GM21528 (cell line): ENCODE data around the gene MYT1.

Experiments used
- ATAC-seq: cut with Tn5 transposase; IDR thresholded peaks from one replicate; pipeline ENCODE4 v1.9.1; 2021; ENCODE audit warnings: mild to moderate bottlenecking, moderate library complexity; ENCODE audit not compliant: unreplicated experiment, low FRiP score

Gene MYT1

DNA sequence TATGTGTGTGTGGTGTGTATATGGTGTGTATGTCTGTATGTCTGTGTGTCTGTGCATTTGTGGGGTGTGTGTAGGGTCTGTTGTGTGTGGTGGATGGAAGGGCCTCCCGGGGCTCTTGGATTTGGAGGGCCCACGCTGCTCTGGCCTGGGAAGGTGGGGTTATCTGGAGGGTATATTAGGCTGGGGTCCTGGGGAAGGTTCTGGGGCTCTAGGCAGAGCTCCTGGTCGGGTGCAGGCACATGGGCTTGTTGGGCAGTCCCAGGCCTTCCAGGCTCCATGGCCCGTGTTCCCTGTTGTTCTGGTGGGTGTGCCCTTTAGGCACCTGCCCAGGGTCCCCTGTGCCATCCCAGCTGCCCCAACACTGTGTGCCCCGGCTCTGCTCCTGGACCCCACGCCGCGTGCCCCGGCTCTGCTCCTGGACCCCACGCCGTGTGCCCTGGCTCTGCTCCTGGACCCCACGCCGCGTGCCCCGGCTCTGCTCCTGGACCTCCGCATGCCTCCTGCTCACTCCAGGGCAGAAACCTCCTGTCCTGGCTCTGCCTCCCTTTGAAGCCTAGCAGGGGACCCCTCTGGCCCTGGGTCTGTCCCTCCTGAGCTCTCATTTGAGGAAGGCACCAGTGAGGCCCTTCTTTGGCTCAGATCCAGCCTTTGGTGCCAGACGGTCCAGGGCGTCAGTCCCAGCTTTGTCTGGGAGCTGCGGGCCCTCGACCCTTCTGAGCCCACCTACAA, 10.2 kb upstream of the MYT1 start:
- no peak for ATAC-seq

DNA sequence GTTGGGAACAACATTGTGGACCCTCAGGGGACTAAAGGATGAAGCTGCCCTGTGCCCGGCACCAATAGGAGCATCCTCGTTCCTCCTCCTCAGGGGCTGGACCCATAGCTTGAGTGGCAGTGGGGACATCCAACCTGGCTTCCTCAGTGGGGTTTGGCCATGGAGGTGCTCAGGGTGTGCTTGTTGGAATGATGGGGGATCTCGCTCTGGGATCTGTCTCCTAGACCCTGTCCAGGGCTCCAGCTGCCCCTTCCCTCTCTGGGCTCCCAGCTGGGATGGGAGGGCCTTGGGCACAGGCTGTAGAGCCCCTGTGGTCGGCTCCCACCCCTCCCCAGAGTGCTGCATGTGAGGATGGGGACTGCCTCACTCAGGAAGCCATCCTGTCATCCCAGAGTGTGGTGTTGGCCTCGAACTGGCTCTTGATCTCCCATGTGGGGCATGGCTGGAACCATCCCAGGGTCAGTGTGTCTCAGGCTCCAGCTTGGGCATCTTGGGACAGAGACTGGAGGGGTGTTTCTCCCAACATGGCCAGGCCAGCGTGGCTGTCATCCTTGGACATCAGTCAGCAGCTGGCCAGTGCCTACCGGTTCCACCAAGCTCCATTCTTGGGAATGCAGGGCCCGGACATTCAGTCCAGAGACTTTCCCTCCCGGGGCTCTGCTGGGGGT, 9.5 kb upstream of the MYT1 start:
- ATAC-seq, result no peak

DNA sequence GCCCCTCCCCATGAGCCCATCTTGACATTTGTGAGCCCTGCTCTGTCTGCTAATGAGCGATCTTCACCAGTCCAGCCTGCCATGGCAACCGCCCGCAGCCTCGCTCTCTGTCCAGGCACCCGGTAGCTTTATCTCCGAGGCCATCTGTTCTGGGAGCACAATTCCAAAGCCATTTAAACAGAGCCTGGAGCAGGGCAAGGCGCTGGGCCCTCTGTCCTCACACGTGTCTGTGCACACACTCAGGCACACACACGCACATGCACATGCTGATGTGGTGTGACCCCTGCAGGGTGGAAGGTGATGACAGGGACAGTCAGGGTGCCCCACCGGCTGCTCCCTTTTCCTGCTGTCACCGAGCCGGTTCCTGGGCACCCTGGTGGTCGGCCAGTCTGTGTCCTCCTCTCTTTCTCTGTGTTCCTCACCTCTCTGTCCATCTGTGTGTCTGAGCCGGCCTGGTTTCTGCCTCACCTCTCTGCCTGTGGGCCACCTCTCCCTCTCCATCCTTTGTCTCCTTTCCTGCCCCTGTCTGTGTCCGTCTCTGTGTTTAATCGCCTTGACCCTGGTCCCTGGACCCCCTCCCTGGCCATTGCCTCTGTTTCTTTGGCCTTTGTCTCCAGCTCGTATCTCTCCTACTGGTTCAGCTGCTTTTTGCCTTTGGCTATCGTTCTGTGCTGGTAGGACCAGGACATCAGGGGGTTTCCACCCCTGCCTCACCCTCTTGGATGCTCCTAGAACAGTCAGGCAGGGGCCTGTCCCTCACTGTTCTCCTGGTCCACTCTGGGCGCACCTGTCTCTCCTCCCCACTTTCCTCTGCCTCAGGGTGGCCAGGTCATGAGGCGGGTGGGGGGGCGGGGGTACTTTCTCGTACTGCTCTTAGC, 8.8 kb upstream of the MYT1 start:
- ATAC-seq, result no peak

DNA sequence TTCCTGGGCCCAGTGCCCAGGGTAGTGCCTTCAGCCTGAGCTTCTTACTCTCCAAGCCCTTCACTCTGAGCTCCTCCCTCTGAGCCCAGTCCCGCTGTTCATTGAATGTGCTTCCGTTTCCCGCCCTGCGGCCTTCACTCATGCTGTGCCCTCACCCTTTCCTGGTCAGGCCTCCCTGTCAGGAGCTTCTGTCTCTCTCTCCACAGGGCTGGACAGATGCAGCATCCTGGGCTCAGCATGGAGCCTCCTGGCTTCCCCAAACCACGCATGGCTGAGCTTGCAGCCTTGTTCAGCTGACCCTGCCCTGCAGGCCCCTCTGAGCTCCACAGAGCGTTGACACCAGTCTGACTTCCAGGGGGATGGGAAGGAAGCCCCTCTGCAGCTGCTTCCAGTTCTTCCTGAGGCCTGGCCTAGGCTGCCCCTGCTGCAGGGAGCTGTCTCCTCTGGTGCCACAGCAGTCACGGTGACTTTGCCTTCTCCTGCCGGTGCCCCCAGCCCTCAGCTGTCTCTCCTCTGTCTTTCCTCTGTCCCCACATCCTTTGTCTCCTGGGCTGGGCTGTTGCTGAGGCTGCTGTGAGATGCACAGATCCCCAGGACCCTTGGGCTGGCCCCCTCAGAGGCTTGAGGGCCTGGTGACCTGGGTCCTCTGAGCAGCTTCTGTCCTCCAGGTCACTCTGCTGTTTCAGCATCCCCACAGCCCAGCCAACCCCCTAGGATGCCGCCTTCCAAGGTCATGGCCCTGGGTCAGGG, 7.9 kb upstream of the MYT1 start:
- ATAC-seq, result no peak

DNA sequence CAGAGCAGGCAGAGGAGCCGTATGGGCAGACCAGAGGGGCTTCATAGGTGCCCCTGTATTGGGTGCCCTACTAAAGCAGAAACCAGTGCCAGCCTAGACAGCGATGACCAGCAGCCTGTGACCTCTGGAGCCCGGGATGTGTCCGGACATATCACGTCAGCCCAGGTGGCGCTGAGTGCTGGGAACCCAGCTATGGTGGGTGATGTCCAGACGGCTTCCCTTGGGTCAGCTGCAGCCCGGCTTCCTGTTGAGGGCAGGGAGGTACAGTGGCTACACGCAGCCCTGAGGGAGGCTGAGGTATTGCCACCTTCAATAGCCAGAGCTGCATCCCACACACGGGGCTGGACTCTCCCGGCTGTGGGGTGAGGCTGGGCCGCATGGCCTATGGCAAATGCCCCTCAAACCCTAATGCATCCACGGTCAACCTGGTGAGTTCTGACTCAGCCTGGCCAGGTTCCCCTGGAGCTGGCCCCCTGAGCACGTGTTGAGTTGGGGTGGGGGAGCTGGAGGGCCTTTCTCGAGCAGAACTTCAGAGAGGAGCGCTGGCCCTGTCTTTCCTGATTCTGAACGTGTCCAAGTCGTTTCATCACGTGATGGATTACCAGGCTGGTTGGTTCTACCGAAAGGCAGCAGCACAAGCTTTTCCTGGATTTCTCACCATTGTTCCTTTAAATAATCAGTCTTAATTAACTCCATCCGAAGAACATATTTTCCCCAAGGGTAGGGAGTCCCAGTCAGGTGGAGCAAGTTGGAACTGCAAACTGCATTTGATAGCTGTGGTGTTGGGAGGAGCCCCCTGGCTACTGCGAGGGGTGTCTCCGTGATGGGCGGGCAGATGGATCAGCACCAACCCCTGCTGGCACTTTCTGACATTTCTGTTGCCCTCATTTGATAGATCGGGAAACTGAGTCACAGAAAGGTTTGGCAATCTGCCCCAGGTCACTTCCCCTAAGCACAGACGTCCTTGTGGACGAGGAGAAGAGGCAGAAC, 7.1 kb upstream of the MYT1 start:
- no peak for ATAC-seq

DNA sequence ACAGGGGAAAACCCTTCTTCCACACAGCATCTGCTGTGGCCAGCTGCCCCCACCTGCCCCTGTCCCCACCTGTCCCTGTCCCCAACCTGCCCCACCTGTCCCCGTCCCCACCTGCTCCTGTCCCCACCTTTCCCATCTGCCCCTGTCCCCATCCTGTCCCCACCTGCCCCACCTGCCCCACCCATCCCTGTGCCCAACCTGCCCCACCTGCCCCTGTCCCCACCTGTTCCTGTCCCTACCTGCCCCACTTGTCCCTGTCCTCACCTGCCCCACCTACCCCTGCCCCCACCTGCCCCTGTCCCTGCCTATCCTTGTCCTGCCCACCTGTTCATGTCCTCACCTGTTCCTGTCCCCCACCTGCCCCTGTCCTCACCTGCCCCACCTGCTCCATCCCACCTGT, 6.4 kb upstream of the MYT1 start:
- ATAC-seq, result no peak

DNA sequence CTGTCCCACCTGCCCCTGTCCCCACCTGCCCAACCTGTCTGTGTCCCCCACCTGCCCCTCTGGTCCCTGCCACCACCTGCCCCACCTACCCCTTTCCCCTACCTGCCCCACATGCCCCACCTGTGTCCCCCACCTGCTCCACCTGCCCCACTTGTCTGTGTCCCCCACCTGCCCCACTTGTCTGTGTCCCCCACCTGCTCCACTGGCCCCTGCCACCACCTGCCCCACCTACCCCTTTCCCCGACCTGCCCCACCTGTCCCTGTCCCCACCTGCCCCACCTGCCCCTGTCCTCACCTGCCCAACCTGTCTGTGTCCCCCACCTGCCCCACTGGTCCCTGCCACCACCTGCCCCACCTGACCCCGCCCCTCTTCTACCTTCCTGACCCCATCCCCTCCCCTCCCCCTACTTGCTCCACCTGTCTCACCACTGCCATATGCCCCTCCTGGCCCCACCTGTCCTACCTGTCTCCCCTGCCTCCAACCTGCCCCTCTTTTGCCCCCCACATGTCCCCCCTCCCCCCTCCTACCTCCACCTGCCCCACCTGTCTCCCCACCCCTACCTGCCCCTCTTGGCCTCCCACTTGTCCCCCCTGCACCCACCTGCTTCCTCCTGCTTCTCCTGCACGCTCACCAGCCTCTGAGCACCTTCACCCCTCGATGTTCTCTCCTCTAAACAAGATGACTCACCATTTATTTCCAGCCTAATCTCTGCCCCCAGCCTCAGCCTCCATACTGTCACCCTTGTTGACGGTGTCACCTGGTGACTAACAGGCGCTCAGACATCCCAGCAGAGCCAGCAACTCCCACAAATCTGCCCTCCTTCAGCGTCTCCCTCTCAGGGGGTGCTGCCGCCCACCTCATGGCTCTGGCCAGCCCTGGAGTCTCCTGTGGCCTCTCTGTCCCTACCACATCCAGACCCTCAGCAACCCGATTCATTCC, 5.6 kb upstream of the MYT1 start:
- no peak for ATAC-seq

DNA sequence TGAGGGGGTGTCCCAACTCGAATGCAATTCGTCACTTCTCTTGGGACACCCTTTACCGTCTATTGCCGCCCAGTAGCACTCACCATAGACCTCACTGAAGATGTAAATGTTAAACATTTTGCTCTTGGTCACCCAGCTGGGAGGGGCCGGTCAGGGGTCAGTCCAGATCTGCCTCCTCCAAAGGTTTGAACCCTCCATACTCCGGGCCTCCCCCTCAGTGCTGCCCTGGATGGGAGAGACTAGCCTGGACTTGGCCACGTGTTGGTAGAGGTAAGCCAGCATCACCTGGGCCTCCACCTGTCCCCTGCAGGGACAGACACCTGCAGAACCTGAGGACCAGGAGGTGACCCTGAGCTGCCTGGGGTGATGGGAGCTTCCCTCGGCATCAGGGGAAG, 5.0 kb upstream of the MYT1 start:
- no peak for ATAC-seq

DNA sequence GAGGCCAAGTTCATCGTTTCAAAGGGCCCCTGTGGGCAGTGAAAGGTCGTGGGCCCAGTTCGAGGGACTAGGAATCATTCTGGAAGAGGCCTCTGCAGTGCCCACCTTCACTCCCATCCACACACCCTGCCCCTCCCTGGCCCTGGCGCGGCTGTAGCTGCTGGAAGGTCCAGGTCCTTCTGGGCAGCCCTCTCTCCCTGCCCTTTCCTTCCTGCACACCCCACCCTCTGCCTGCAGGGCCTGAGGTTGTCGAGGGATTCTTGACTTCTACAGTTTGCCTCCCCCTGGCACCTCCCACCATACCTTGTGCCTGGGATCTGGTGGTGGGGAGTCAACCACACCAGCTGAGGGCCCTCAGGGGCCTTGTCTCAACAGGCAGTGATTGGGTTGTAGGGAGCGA, 4.5 kb upstream of the MYT1 start:
- ATAC-seq, result no peak

DNA sequence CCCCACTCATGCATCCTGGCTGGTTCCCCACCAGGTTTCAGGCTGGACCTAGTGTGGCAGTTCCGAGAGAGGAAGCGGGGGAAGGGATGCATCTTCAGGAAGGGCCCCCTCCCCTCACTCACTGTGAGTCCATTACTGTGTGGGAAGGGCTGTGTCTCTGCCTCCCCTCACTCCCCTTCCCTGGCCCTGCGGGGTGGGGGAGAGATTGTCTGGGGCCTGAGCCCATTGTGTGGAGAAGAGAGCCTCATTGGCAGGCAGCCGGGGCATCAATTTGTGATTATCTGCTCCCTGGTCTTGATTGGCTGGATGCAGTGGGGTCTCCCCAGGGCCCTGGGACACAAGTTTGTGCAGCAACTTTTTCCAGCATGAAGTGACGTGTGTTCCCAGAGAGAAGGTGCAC, 4.1 kb upstream of the MYT1 start:
- no peak for ATAC-seq

DNA sequence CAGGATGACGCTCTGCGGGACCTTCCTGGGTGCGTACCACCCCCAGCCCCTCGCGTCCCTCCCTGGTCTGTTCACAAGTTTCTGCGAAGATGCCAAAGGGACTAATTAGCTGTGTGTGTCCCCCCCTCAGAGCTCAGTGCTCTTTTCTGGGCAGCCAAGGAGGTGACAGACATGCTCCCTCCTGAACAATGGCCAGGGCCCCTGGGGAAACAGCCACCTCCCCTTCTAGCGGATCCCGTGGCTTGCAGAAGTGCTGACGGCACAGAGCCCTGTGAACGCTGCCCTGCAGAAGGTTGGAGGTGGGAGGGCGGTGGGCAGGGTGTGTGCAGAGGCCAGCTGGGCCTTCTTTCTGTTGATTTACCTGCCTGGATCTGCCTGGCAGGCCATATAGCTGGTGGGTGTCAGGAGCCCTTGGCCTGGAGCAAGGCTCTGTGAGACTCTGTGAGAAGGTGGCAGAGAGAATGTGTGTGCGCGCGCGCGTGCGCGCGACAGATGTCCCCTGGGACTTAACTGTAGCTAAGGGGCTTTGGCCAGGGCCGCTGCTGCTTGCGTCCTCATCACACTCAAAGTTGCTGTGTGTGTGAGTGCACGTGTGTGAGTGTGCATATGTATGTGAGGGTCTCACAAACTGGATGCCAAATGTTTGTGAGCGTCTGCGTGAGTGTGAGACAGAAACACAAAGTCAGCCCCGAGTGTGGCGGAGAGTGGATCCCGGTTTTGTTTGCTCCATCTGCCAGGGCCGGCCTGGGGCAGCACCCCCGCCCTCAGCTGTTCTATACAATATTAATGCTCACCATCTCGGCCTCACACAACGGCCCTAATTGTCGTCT, 3.5 kb upstream of the MYT1 start:
- ATAC-seq, result no peak

DNA sequence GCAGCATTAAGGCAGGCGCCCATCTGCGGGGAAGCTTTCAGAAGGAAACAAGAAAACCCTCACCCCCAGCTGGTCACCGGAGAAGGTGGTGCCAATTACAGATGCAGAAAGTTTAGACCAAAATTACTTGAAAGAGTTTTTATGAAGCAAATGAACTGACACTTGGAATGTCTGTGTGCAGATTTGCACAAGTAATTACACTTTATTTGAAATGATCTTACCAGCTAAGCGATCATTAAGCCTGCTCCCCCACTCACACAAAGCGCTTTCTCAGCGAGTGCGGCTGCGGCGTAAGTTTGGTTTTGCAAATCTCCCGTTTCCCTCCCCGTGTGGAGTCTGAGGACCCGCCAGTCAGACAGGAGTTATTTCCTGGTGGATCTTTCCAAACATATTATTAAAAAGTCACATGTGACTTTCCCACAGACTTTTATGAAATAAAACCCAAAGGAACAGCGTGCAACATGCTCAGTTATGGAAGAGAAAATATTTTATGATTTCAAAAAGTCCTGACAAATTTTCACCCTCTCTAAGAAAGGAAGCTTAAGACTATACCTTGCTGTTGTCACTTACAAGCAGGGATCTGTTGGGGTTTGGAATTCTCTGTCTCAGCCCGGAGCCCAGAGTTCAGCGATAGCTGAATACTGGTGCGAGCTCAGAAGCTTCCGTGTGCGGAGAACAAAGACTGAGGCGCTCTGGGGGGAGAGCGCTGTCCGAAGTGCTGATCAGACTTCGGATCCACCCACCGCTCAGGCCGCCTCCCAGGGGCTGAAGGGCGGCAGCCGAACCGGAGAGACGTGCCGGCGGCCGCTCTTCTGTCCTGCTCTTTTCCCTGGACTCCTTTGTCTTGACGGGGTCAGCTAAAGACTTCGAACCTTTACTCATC, 2.7 kb upstream of the MYT1 start:
- ATAC-seq, result no peak

DNA sequence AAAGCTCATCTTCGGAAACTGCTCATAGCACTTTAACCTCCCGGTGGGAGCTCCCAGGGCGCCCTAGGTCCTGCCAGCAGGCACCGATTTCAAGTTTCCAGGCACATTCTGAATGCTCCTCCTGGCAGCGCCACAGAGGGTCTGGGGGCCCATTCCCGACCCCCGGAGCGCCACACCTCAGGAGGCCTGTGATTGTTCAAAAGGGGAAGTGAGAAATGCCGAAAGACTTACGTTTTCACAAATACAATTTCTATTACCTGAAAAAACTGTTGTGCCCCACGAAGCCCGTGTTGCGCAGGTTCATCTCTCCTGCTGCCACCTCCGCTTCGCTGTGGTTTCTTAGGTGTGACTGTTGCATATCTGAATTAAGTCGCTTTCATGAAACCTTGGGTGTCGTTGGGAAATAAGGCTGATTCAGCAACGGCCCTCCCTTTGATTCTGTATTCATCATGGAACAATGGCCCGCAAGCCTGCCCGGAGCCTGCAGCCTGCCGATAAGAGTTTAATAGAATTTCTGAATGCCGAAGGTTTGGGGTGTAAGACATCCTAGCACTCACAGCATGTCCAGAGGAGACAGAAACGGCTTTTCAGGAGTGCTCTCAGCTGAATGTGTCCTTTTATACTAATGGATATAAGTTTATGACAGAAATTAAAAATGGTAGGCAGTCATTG, 1.9 kb upstream of the MYT1 start:
- ATAC-seq, result no peak

DNA sequence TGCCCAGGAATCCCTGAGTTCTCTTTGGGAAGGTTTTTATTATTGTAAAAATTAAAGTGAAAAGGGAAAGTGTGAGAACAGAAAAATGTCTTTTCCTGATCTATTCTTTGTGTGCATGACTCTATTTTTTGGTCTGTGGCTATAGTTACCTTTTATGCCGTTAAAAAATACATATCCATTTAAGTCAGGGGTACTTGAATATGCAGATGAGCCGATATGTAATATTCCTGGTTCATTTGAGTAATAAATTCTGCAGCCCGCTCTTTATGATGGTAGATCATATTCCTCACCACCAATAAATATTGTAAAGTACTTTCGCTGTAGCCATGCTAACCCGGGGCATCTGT, 503 bp upstream of the MYT1 start:
- ATAC-seq, result no peak

DNA sequence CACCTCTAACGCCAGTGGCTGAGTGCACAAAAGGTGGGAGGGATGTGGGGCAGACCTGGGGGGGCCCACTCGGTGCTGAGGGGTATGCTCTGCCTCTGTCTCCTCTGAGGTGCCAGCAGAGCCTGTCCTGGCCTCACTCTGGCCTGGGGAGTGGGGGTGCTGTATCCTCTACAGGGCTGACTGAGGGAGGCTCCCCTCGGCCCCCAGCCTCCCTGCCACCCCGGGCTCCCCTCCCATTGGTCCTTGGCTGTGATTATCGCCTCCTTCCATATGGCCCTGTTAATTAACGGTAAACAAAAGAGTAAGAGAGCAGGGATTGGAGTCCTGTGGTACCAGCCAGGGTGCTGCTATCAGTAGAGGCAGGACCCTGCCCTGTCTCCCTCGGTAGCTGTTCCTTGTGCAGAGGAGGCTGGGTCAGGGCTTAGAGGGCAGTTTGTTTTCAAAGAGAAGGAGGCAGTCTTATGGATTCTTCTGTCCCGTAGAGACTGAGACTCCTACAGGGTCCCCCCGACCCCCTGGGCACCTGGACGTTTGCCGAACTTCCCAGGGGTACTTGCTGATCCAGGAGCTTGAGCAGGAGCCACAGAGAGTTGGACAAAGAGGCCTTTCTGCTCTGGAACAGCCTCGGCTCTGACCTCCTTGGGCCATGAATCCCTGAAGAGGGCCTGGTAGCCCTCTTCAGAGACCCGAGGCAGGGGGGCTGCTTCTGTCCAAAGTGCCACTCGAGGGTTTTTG, 1.8 kb downstream of the MYT1 start:
- ATAC-seq, result no peak
